ENCODE measurements around the gene GFER. TPM values are rescaled to one million over a fixed set of nuclear protein-coding genes. Genes with fewer than 3 reads are reported as not detected.
A peak's percentile ranks its signal among the peaks of the same experiment; 100 is the strongest.

GFER gene
- total and polyA plus RNA-seq, 9 of the 15 experiments (the other 6 are each of a cell fraction or from before 2014, with no cell fraction given) = 4.3 to 53.7 (median 19.8) TPM

- TF ChIP-seq ZNF592 (IDR thresholded peaks at IDR 0.05) (no peak), SIN3B (IDR thresholded peaks at IDR 0.05; ENCODE audit: low read depth) (0 out of 2 replicates have a peak, but pooled peaks have one; percentile 6), KDM1A (IDR thresholded peaks at IDR 0.05) (no peak), NR4A1 (CRISPR knock-in tag; IDR thresholded peaks at IDR 0.05) (no peak), NR4A1 (tag; IDR thresholded peaks at IDR 0.05) (no peak)
Measured at GRCh38 chr16:1982991-1983543, 926 bp upstream of the GFER start (continued).
